ENCODE data around the gene AKR1C2. TPM values are rescaled to one million over a fixed set of nuclear protein-coding genes. Genes with fewer than 3 reads are reported as not detected.

Gene AKR1C2
- total RNA-seq, 1 donor from 2014 or later: not detected

GRCh38 chr10:4984223-4984622 lies 19.4 kb downstream of the AKR1C2 start:
- DNase-seq (ENCODE audit: extremely low spot score, unreplicated experiment): no peak
- Mint-ChIP-seq H3K4me3 (ENCODE audit: unreplicated experiment) (no peak overlapping the region), H3K27me3 (ENCODE audit: unreplicated experiment) (peaks cover 14% of the 10 kb centered on the region), H3K36me3 (ENCODE audit: unreplicated experiment) (no peaks in the 10 kb centered on the region), H3K4me1 (ENCODE audit: unreplicated experiment) (no peaks in the 10 kb centered on the region), H3K9me3 (ENCODE audit: unreplicated experiment) (no peaks in the 10 kb centered on the region), H3K27ac (ENCODE audit: unreplicated experiment) (no peak overlapping the region)
- no peak for TF ChIP-seq CTCF (IDR thresholded peaks at IDR 0.05)

GRCh38 chr10:4983615-4984216 lies 19.9 kb downstream of the AKR1C2 start:
- Mint-ChIP-seq H3K4me1 (ENCODE audit: unreplicated experiment) (no peaks in the 10 kb centered on the region), H3K27ac (ENCODE audit: unreplicated experiment) (no peak overlapping the region), H3K4me3 (ENCODE audit: unreplicated experiment) (no peak overlapping the region), H3K36me3 (ENCODE audit: unreplicated experiment) (no peaks in the 10 kb centered on the region), H3K27me3 (ENCODE audit: unreplicated experiment) (peaks cover 14% of the 10 kb centered on the region), H3K9me3 (ENCODE audit: unreplicated experiment) (no peaks in the 10 kb centered on the region)
- no peak for TF ChIP-seq CTCF (IDR thresholded peaks at IDR 0.05)
- DNase-seq (ENCODE audit: extremely low spot score, unreplicated experiment): no peak

- Mint-ChIP-seq H3K36me3 (ENCODE audit: unreplicated experiment) (no peaks in the 10 kb centered on the region), H3K27me3 (ENCODE audit: unreplicated experiment) (peaks cover 14% of the 10 kb centered on the region), H3K4me3 (ENCODE audit: unreplicated experiment) (no peak overlapping the region), H3K9me3 (ENCODE audit: unreplicated experiment) (no peaks in the 10 kb centered on the region), H3K4me1 (ENCODE audit: unreplicated experiment) (no peaks in the 10 kb centered on the region), H3K27ac (ENCODE audit: unreplicated experiment) (no peak overlapping the region)
- no peak for TF ChIP-seq CTCF (IDR thresholded peaks at IDR 0.05)
- no peak for DNase-seq (ENCODE audit: extremely low spot score, unreplicated experiment)
Measured at GRCh38 chr10:4982764-4983226, 20.9 kb downstream of the AKR1C2 start.

- DNase-seq (ENCODE audit: extremely low spot score, unreplicated experiment): no peak
- peak; percentile 19 for TF ChIP-seq CTCF (IDR thresholded peaks at IDR 0.05)
- H3K36me3 Mint-ChIP-seq (ENCODE audit: unreplicated experiment): no peaks in the 10 kb centered on the region
- peaks cover 14% of the 10 kb centered on the region for H3K27me3 Mint-ChIP-seq (ENCODE audit: unreplicated experiment)
- no peak overlapping the region for H3K27ac Mint-ChIP-seq (ENCODE audit: unreplicated experiment)
- H3K9me3 Mint-ChIP-seq (ENCODE audit: unreplicated experiment): no peaks in the 10 kb centered on the region
- no peaks in the 10 kb centered on the region for H3K4me1 Mint-ChIP-seq (ENCODE audit: unreplicated experiment)
- H3K4me3 Mint-ChIP-seq (ENCODE audit: unreplicated experiment): no peak overlapping the region
Measured at GRCh38 chr10:4981722-4982471, 21.8 kb downstream of the AKR1C2 start.

GRCh38 chr10:4980793-4981192 lies 22.9 kb downstream of the AKR1C2 start:
- no peaks in the 10 kb centered on the region for H3K9me3 Mint-ChIP-seq (ENCODE audit: unreplicated experiment)
- H3K27ac Mint-ChIP-seq (ENCODE audit: unreplicated experiment): no peak overlapping the region
- TF ChIP-seq CTCF (IDR thresholded peaks at IDR 0.05): no peak
- DNase-seq (ENCODE audit: extremely low spot score, unreplicated experiment): no peak
- no peaks in the 10 kb centered on the region for H3K36me3 Mint-ChIP-seq (ENCODE audit: unreplicated experiment)
- H3K4me3 Mint-ChIP-seq (ENCODE audit: unreplicated experiment): no peak overlapping the region
- peaks cover 15% of the 10 kb centered on the region for H3K27me3 Mint-ChIP-seq (ENCODE audit: unreplicated experiment)
- no peaks in the 10 kb centered on the region for H3K4me1 Mint-ChIP-seq (ENCODE audit: unreplicated experiment)

Measured in osteocyte (in vitro differentiated cells).